ENCODE measurements around the gene HIRA.

DNA sequence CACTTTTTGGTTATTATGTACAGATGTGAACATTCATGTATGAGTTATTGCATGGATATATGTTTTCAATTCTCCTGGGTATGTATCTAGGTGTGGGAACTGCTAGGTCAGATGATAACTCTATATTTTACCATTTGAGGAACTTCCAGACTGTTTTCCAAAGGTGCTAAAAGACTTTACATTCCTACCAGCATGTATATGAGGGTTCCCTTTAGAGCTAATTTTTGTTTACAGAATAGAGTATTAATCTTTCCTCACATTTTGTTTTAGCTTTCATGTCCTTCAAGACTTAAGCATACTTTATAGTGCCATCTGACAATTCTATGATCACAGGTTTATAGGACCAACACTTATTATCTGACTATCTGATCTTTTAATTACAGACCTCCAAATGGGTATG, 59.6 kb downstream of the HIRA start:
- TF ChIP-seq POLR2AphosphoS5 (IDR thresholded peaks at IDR 0.05; ENCODE audit: low read depth, low read length) (no peak), TCF12 (IDR thresholded peaks at IDR 0.05; ENCODE audit: low read depth, low read length) (no peak), GABPA (IDR thresholded peaks at IDR 0.05; ENCODE audit: borderline replicate concordance, insufficient read depth, low read length) (no peak), SP1 (IDR thresholded peaks at IDR 0.05; ENCODE audit: low read depth, low read length) (no peak), HDAC6 (IDR thresholded peaks at IDR 0.05; ENCODE audit: low read depth, low read length) (no peak), SRF (IDR thresholded peaks at IDR 0.05; ENCODE audit: low read depth, low read length) (no peak), NRF1 (IDR thresholded peaks at IDR 0.05; ENCODE audit: low read depth, low read length) (no peak), POLR2A (IDR thresholded peaks at IDR 0.05; ENCODE audit: control extremely low read depth in 1 of 2, low read depth in 2 of 2, low read length in 2 of 2) (no peak), EZH2 (IDR thresholded peaks at IDR 0.05; ENCODE audit: low read depth, low read length, severe bottlenecking) (no peak)
- TF ChIP-seq, protein P1, sequence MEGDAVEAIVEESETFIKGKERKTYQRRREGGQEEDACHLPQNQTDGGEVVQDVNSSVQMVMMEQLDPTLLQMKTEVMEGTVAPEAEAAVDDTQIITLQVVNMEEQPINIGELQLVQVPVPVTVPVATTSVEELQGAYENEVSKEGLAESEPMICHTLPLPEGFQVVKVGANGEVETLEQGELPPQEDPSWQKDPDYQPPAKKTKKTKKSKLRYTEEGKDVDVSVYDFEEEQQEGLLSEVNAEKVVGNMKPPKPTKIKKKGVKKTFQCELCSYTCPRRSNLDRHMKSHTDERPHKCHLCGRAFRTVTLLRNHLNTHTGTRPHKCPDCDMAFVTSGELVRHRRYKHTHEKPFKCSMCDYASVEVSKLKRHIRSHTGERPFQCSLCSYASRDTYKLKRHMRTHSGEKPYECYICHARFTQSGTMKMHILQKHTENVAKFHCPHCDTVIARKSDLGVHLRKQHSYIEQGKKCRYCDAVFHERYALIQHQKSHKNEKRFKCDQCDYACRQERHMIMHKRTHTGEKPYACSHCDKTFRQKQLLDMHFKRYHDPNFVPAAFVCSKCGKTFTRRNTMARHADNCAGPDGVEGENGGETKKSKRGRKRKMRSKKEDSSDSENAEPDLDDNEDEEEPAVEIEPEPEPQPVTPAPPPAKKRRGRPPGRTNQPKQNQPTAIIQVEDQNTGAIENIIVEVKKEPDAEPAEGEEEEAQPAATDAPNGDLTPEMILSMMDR (IDR thresholded peaks at IDR 0.05; ENCODE audit: control extremely low read depth in 1 of 3, insufficient read depth in 1 of 3, low read depth in 1 of 3, low read length in 3 of 3) = no peak
